DOHH2 (cell line): ENCODE data around the gene TMEM131.

Experiments used
- H3F3A ChIP-seq: fragments of 200-600 bp; sonication (generic), shearing (Covaris generic); 2 replicates; pipeline ENCODE4 v1.6.0; 2016; ENCODE audit warnings: antibody characterized with exemption, mild to moderate bottlenecking; ENCODE audit not compliant: control insufficient read depth, insufficient read depth
- H3K27ac ChIP-seq: fragments of 200-600 bp; sonication (generic); 2 replicates; pipeline ENCODE4 v1.5.1; 2014; ENCODE audit warnings: low read depth, mild to moderate bottlenecking, low read length, moderate library complexity
- H3K27me3 ChIP-seq: fragments of 200-600 bp; sonication (generic); 2 replicates; pipeline ENCODE4 v1.6.1; 2014; ENCODE audit warnings: mild to moderate bottlenecking, low read length, mixed read lengths; ENCODE audit not compliant: control insufficient read depth
- H3K36me3 ChIP-seq: fragments of 200-600 bp; sonication (generic); 2 replicates; pipeline ENCODE4 v1.6.1; 2014; ENCODE audit warnings: mild to moderate bottlenecking, low read length, moderate library complexity, mixed read lengths; ENCODE audit not compliant: control insufficient read depth
- H3K4me1 ChIP-seq: fragments of 200-600 bp; sonication (generic); 2 replicates; pipeline ENCODE4 v1.6.1; 2014; ENCODE audit warnings: mild to moderate bottlenecking, low read length, mixed read lengths; ENCODE audit not compliant: control insufficient read depth
- H3K4me2 ChIP-seq: fragments of 200-600 bp; sonication (generic); 2 replicates; pipeline ENCODE4 v1.6.0; 2014; ENCODE audit warnings: mild to moderate bottlenecking, low read length, moderate library complexity
- H3K4me3 ChIP-seq: fragments of 200-600 bp; sonication (generic); 2 replicates; pipeline ENCODE4 v1.5.1; 2014; ENCODE audit warnings: mild to moderate bottlenecking, low read length, mixed read lengths
- H3K79me2 ChIP-seq: fragments of 200-600 bp; sonication (generic); 2 replicates; pipeline ENCODE4 v1.6.1; 2014; ENCODE audit warnings: mild to moderate bottlenecking, low read length, mixed read lengths; ENCODE audit not compliant: control insufficient read depth
- H3K9me2 ChIP-seq: fragments of 200-600 bp; sonication (generic); replicated peaks from 2 replicates; pipeline ENCODE4 v1.6.1; 2014; ENCODE audit warnings: mild to moderate bottlenecking, low read length, mixed read lengths; ENCODE audit not compliant: control insufficient read depth
- H3K9me3 ChIP-seq: fragments of 200-600 bp; sonication (generic); 2 replicates; pipeline ENCODE4 v1.6.1; 2014; ENCODE audit warnings: antibody characterized with exemption, low read length, mixed read lengths; ENCODE audit not compliant: control insufficient read depth, insufficient read depth
- H4K20me1 ChIP-seq: fragments of 200-600 bp; sonication (generic); 2 replicates; pipeline ENCODE4 v1.6.0; 2014; ENCODE audit warnings: low read depth, mild to moderate bottlenecking, antibody characterized with exemption, low read length, moderate library complexity; ENCODE audit not compliant: control insufficient read depth, insufficient read depth
- CTCF ChIP-seq: fragments of 200-600 bp; sonication (generic); IDR thresholded peaks from one replicate; pipeline ENCODE4 v1.5.1; 2014; ENCODE audit warnings: antibody characterized with exemption, mild to moderate bottlenecking, low read depth, low read length; ENCODE audit not compliant: poor library complexity, severe bottlenecking
- EZH2phosphoT487 ChIP-seq: fragments of 200-600 bp; sonication (generic); IDR thresholded peaks from 2 replicates; pipeline ENCODE4 v1.6.1; 2017; ENCODE audit warnings: borderline replicate concordance, mild to moderate bottlenecking, antibody characterized with exemption, low read length, moderate library complexity, mixed read lengths

Gene TMEM131

GRCh38 chr2:97869722-97870346, 125.9 kb downstream of the TMEM131 start:
- Histone ChIP-seq H4K20me1 (no peaks in the 10 kb centered on the region), H3K4me2 (no peak overlapping the region), H3F3A (no peaks in the 10 kb centered on the region), H3K4me1 (peaks cover 28% of the 10 kb centered on the region), H3K79me2 (peaks cover 14% of the 10 kb centered on the region), H3K4me3 (no peak overlapping the region), H3K36me3 (peaks cover 25% of the 10 kb centered on the region), H3K9me3 (peaks cover 13% of the 10 kb centered on the region; the same call in 1 of the 2 replicates), H3K27ac (no peak overlapping the region), H3K9me2 (no peaks in the 10 kb centered on the region), H3K27me3 (no peaks in the 10 kb centered on the region)
- TF ChIP-seq EZH2phosphoT487: no peak
- no peak for TF ChIP-seq CTCF

- Histone ChIP-seq H3K9me2 (no peaks in the 10 kb centered on the region), H3F3A (no peaks in the 10 kb centered on the region), H4K20me1 (no peaks in the 10 kb centered on the region), H3K79me2 (peaks cover 14% of the 10 kb centered on the region), H3K4me2 (no peak overlapping the region), H3K27ac (no peak overlapping the region), H3K27me3 (no peaks in the 10 kb centered on the region), H3K4me1 (peaks cover 28% of the 10 kb centered on the region), H3K4me3 (no peak overlapping the region), H3K36me3 (peaks cover 25% of the 10 kb centered on the region), H3K9me3 (peaks cover 13% of the 10 kb centered on the region; the same call in 1 of the 2 replicates)
- TF ChIP-seq EZH2phosphoT487 (no peak), CTCF (no peak)
Measured at GRCh38 chr2:97868986-97869721, 126.6 kb downstream of the TMEM131 start.

DNA sequence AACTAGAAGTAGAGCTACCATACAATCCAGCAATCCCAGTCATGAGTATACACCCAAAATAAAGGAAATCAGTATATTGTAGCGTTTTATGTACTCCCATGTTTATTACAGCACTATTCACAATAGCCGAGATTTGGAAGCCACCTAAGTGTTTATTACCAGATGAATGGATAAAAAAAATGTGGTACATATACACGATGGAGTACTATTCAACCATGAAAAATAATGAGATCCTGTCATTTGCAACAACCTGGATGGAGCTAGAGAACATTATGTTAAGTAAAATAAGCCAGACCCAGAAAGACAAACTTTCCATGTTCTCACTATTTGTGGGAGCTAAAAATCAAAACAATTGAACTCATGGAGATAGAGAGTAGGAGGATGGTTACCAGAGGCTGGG, 131.9 kb downstream of the TMEM131 start:
- H3K4me1 ChIP-seq: peaks cover under 1% of the 10 kb centered on the region; the same call in 1 of the 2 replicates

More for the DNA sequence above, 131.9 kb downstream of the TMEM131 start:
- H4K20me1 ChIP-seq: no peaks in the 10 kb centered on the region
- H3K9me2 ChIP-seq: no peaks in the 10 kb centered on the region
- H3K27ac ChIP-seq: no peak overlapping the region
- peaks cover 11% of the 10 kb centered on the region for H3K79me2 ChIP-seq
- H3K36me3 ChIP-seq: peaks cover 26% of the 10 kb centered on the region
- H3K27me3 ChIP-seq: no peaks in the 10 kb centered on the region
- H3K9me3 ChIP-seq: no peaks in the 10 kb centered on the region
- TF ChIP-seq CTCF (no peak), EZH2phosphoT487 (no peak)
- H3F3A ChIP-seq: no peaks in the 10 kb centered on the region
- no peak overlapping the region for H3K4me3 ChIP-seq
- no peak overlapping the region for H3K4me2 ChIP-seq
